PC-9 (cell line): ENCODE results near the gene KCNC1. TPM values are rescaled to one million over a fixed set of nuclear protein-coding genes. Genes with fewer than 3 reads are reported as not detected.
A peak's percentile ranks its signal among the peaks of the same experiment; 100 is the strongest.

Experiments used
- BruUV-seq: library from RNA; stranded (reverse); fragments of 400-500 nt; replicated peaks from 2 replicates; lab custom pipeline; 2021; lab: Mats Ljungman, UMichigan
- CTCF ChIA-PET: fragments of 300-600 bp; sonication (Branson Sonifier 250); formaldehyde crosslinking; loops from one replicate; lab custom pipeline; 2022; ENCODE audit warnings: antibody characterized with exemption; lab: Charles Lee
- POLR2A ChIA-PET: fragments of 300-600 bp; sonication (Branson Sonifier 250); formaldehyde crosslinking; loops from one replicate; lab custom pipeline; 2022; ENCODE audit warnings: antibody characterized with exemption; ENCODE audit not compliant: unreplicated experiment; lab: Charles Lee
- DNase-seq, 2 experiments: peaks; one replicate each; pipeline versions ENCODE4 v3.0.0 to v3.0.0-alpha.2; 2015 to 2022; ENCODE audit warnings: mixed read lengths in 1 of 2
- H2AFZ ChIP-seq: fragments of 200-600 bp; sonication (generic); 2 replicates; pipeline ENCODE4 v1.8.1; 2017; ENCODE audit warnings: antibody characterized with exemption
- H3F3A ChIP-seq: fragments of 200-600 bp; sonication (generic); 2 replicates; pipeline ENCODE4 v1.8.1; 2017; ENCODE audit warnings: antibody characterized with exemption, mild to moderate bottlenecking, low read depth; ENCODE audit not compliant: insufficient read depth
- H3K27ac ChIP-seq: fragments of 200-600 bp; sonication (generic); 2 replicates; pipeline ENCODE4 v1.6.1; 2016; ENCODE audit warnings: mixed run types
- H3K27me3 ChIP-seq: fragments of 200-600 bp; sonication (generic); 2 replicates; pipeline ENCODE4 v1.6.1; 2016; ENCODE audit warnings: low read depth, mixed run types; ENCODE audit not compliant: insufficient read depth
- H3K36me3 ChIP-seq: fragments of 200-600 bp; sonication (generic); 2 replicates; pipeline ENCODE4 v1.6.1; 2016; ENCODE audit warnings: low read depth, mixed run types
- H3K4me1 ChIP-seq: fragments of 200-600 bp; sonication (generic); replicated peaks from 2 replicates; pipeline ENCODE4 v1.6.1; 2016; ENCODE audit warnings: mixed run types; ENCODE audit not compliant: insufficient read depth
- H3K4me2 ChIP-seq: fragments of 200-600 bp; sonication (generic); 2 replicates; pipeline ENCODE4 v1.6.1; 2017; ENCODE audit warnings: mixed run types
- H3K4me3 ChIP-seq: fragments of 200-600 bp; sonication (generic); 2 replicates; pipeline ENCODE4 v1.6.1; 2016; ENCODE audit warnings: mixed run types
- H3K79me2 ChIP-seq: fragments of 200-600 bp; sonication (generic); 2 replicates; pipeline ENCODE4 v1.6.1; 2017; ENCODE audit warnings: low read depth, mixed run types
- H3K9me2 ChIP-seq: fragments of 200-600 bp; sonication (generic); 2 replicates; pipeline ENCODE4 v1.8.1; 2017; ENCODE audit warnings: mild to moderate bottlenecking; ENCODE audit not compliant: insufficient read depth
- H3K9me3 ChIP-seq: fragments of 200-600 bp; sonication (generic); 2 replicates; pipeline ENCODE4 v1.8.1; 2016; ENCODE audit warnings: low read depth; ENCODE audit not compliant: insufficient read depth
- H4K20me1 ChIP-seq: fragments of 200-600 bp; sonication (generic); 2 replicates; pipeline ENCODE4 v1.8.1; 2017; ENCODE audit not compliant: insufficient read depth
- EZH2 ChIP-seq: fragments of 200-600 bp; sonication (generic); IDR thresholded peaks from 2 replicates; pipeline ENCODE4 v1.8.0; 2017; ENCODE audit warnings: antibody characterized with exemption, low read depth
- intact Hi-C: fragments of 100-400 bp; cut with micrococcal nuclease; formaldehyde crosslinking; loops from one replicate; pipeline ENCODE4 v1.10.0; 2022; ENCODE audit not compliant: unreplicated experiment
- total RNA-seq: library from RNA; stranded (reverse); gene quantifications from 2 replicates; pipeline ENCODE4 v1.2.3, GENCODE V29; 2021
- TF ChIP-seq, protein P1 (sequence below): fragments of 200-600 bp; sonication (generic); conservative IDR thresholded peaks from 2 replicates; pipeline ENCODE4 v1.6.1; 2017; ENCODE audit warnings: mixed run types, antibody characterized with exemption, mild to moderate bottlenecking, moderate library complexity

KCNC1 gene
- total RNA-seq, 1 experiment from 2014 or later: not detected

DNA sequence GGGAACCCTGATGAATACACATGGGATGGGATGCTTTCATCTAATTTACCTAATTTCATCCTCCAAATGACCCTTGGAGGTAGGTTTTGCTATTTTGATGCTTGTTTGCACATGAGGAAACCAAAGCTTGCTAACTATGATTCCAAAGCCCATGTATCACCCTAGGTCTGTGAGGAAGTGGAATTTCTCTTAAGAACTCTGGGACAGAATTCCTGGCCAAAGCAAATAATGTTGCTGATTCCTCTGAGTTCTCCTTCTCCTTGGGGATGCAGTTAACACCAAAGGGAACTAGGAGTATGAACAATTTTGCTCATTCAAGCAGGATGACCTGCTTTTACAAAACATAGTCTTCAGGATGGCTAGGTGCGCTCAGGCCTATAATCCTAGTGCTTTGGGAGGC, 80.0 kb downstream of the KCNC1 start:
- Histone ChIP-seq H3K27me3 (no peaks in the 10 kb centered on the region), H3K4me1 (peaks cover 32% of the 10 kb centered on the region), H3K9me2 (no peaks in the 10 kb centered on the region), H3K36me3 (no peaks in the 10 kb centered on the region), H2AFZ (no peak overlapping the region), H3K4me3 (no peak overlapping the region), H4K20me1 (no peaks in the 10 kb centered on the region), H3K79me2 (no peaks in the 10 kb centered on the region), H3K27ac (no peak overlapping the region; the same call in 1 of the 2 replicates), H3K9me3 (no peaks in the 10 kb centered on the region), H3F3A (peaks cover 27% of the 10 kb centered on the region; the same call in 1 of the 2 replicates), H3K4me2 (0 out of 2 replicates have a peak overlapping the region, but pooled peaks have one; percentile 25)
- BruUV-seq: no TSS peak
- intact Hi-C loops: loop anchor here (5.0 kb wide), 1 partner anchor 52 kb away; no protein-coding TSS in a partner anchor
- CTCF ChIA-PET: no interaction called here
- no peak for DNase-seq
- TF ChIP-seq EZH2: no peak
- TF ChIP-seq, protein P1, sequence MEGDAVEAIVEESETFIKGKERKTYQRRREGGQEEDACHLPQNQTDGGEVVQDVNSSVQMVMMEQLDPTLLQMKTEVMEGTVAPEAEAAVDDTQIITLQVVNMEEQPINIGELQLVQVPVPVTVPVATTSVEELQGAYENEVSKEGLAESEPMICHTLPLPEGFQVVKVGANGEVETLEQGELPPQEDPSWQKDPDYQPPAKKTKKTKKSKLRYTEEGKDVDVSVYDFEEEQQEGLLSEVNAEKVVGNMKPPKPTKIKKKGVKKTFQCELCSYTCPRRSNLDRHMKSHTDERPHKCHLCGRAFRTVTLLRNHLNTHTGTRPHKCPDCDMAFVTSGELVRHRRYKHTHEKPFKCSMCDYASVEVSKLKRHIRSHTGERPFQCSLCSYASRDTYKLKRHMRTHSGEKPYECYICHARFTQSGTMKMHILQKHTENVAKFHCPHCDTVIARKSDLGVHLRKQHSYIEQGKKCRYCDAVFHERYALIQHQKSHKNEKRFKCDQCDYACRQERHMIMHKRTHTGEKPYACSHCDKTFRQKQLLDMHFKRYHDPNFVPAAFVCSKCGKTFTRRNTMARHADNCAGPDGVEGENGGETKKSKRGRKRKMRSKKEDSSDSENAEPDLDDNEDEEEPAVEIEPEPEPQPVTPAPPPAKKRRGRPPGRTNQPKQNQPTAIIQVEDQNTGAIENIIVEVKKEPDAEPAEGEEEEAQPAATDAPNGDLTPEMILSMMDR: no peak
- POLR2A ChIA-PET: no interaction called here

DNA sequence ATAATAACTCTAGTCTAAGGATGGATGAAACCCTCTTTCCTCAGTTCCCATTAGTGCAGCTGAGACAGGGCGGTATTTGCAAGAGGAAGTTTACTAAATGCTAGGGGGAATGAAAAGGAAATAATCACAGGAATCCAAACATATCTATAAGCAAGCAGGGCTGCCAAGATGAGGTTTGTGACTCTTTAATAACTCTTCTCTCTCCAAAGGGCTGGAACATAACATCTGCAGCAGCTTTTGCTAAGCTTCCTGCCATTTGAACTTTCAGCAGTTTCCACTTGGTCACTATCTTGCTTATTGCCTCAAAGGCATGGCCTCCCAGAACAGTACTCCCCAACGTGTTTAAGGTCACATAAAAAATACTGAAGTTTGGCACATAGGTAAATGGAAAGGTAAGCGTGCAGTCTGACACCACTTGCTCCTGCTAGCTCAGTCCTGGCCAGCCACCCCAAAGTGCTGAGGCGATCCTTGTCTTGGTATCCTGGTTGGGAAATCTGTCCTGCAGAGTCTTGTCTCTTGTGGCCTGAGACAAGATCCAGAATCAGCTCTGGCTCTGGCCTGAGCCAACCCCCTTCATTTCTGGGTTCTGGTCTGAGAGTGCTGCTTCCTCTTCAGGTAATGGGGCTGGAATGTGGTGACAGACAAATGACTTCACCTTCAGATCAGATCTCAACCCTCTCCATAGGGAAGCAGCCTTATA, 81.8 kb downstream of the KCNC1 start:
- Histone ChIP-seq H3F3A (peaks cover 27% of the 10 kb centered on the region; the same call in 1 of the 2 replicates), H3K4me2 (no peak overlapping the region), H2AFZ (no peak overlapping the region), H3K27ac (no peak overlapping the region), H4K20me1 (no peaks in the 10 kb centered on the region), H3K27me3 (no peaks in the 10 kb centered on the region), H3K4me1 (peaks cover 32% of the 10 kb centered on the region), H3K4me3 (no peak overlapping the region), H3K9me2 (no peaks in the 10 kb centered on the region), H3K9me3 (no peaks in the 10 kb centered on the region), H3K36me3 (no peaks in the 10 kb centered on the region), H3K79me2 (no peaks in the 10 kb centered on the region)
- ChIA-PET POLR2A (no interaction called here), CTCF (no interaction called here)
- no peak for DNase-seq
- TF ChIP-seq EZH2: no peak
- TF ChIP-seq, protein P1: no peak
- no TSS peak for BruUV-seq
- intact Hi-C loops: no loop called here

DNA sequence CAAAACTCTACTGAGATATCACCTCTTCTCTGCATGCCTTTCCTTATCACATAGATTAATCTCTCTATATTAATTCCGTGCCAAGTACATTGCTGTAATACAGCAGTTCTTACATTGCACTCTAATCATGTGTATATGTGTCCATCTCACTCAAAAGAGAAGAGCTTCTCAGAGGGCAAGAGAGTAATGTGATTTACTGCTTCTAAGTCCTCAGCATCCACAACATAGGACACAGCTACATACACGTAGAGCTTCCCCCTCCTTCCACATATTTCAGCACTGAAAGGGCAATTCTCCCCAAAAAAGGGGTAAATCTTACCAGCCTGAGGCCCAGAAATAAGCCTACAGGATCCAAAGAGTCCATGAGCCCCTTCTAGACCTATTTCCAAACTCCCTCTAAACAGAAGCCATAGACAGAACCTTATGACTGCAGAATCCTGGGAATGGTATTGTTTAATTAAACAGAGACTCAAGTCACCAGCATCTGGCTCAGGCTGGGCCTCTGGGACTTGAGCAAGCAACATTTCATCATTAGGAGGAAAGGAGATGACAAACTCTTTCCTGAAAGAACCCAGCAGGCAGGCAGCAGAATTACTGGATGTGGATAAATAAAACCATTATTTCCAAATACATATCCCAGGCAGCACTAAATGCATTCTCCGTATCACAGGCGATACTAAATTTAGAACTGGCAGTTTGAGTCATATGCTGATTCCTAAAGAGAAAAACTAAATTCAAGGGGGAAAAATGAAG, 87.2 kb downstream of the KCNC1 start:
- H3K79me2 ChIP-seq: no peaks in the 10 kb centered on the region
- BruUV-seq: no TSS peak
- no peaks in the 10 kb centered on the region for H3K4me1 ChIP-seq
- no peaks in the 10 kb centered on the region for H3K9me2 ChIP-seq
- H3K36me3 ChIP-seq: no peaks in the 10 kb centered on the region
- no peaks in the 10 kb centered on the region for H3K9me3 ChIP-seq
- H3K4me2 ChIP-seq: no peak overlapping the region
- H3F3A ChIP-seq: no peaks in the 10 kb centered on the region
- DNase-seq: no peak
- TF ChIP-seq, protein P1: no peak
- no peak for TF ChIP-seq EZH2
- no peaks in the 10 kb centered on the region for H3K27me3 ChIP-seq
- H3K4me3 ChIP-seq: no peak overlapping the region
- H2AFZ ChIP-seq: no peak overlapping the region
- H3K27ac ChIP-seq: no peak overlapping the region
- no peaks in the 10 kb centered on the region for H4K20me1 ChIP-seq
- ChIA-PET POLR2A (no interaction called here), CTCF (no interaction called here)
- intact Hi-C loops: no loop called here
